Endothelial cell of umbilical vein (primary cell): Measurements from ENCODE around the gene NAAA. TPM values are rescaled to one million over a fixed set of nuclear protein-coding genes. Genes with fewer than 3 reads are reported as not detected.
A peak's percentile ranks its signal among the peaks of the same experiment; 100 is the strongest.

ENCODE experiments used
- BruUV-seq: library from RNA; stranded (reverse); fragments of 400-500 nt; replicated peaks from 2 replicates; lab custom pipeline; 2021; lab: Mats Ljungman, UMichigan
- CTCF ChIA-PET: fragments of 300-600, 350-600 bp; sonication (Branson Sonifier 250); formaldehyde crosslinking; loops from one replicate; lab custom pipeline; 2021; ENCODE audit warnings: antibody characterized with exemption, inconsistent platforms; lab: Charles Lee
- POLR2A ChIA-PET: fragments of 300-600, 350-600 bp; sonication (Branson Sonifier 250); formaldehyde crosslinking; loops from one replicate; lab custom pipeline; 2021; ENCODE audit warnings: antibody characterized with exemption, inconsistent platforms; lab: Charles Lee
- DNase-seq: peaks from one replicate; pipeline ENCODE4 v3.0.0-alpha.2; 2011; ENCODE audit warnings: low read depth, low spot score
- FAIRE-seq: peaks from 2 replicates; lab custom pipeline; 2011; peaks lifted over from hg19 to GRCh38; lab: Jason Lieb, UNC
- H2AFZ ChIP-seq: 2 replicates; pipeline ENCODE4 v1.6.0; 2012; ENCODE audit warnings: low read depth, low read length, control low read depth, inconsistent platforms
- H3K27ac ChIP-seq: 2 replicates; pipeline ENCODE4 v1.5.1; 2011; ENCODE audit warnings: low read depth, mild to moderate bottlenecking, control low read depth, low read length, moderate library complexity; ENCODE audit not compliant: insufficient read depth
- H3K27me3 ChIP-seq, 2 experiments: 2 replicates each; pipeline versions ENCODE4 v1.6.0 to v1.6.1; 2011; ENCODE audit warnings: low read length in 2 of 2, mixed read lengths in 1 of 2; ENCODE audit not compliant: control insufficient read depth in 2 of 2, insufficient read depth in 2 of 2
- H3K36me3 ChIP-seq, 2 experiments: 2 replicates in 1 of 2; 3 replicates in 1 of 2; pipeline ENCODE4 v1.5.1; 2011; ENCODE audit warnings: low read length in 2 of 2, mild to moderate bottlenecking in 1 of 2, moderate library complexity in 1 of 2; ENCODE audit not compliant: control insufficient read depth in 2 of 2, insufficient read depth in 2 of 2; ENCODE audit errors: extremely low read depth in 1 of 2
- H3K4me1 ChIP-seq: 3 replicates; pipeline ENCODE4 v1.5.1; 2011; ENCODE audit warnings: mild to moderate bottlenecking, low read length; ENCODE audit not compliant: control insufficient read depth, insufficient read depth; ENCODE audit errors: extremely low read depth
- H3K4me2 ChIP-seq: 2 replicates; pipeline ENCODE4 v1.6.1; 2011; ENCODE audit warnings: low read length, control low read depth, mixed read lengths; ENCODE audit not compliant: insufficient read depth
- H3K4me3 ChIP-seq, 3 experiments: fragments of 200-600 bp in 1 of 3; sonication (generic), shearing (Covaris generic) in 1 of 3; replicated peaks in 1 of 3; 2 replicates each; pipeline ENCODE4 v1.5.1; 2011 to 2016; ENCODE audit warnings: control low read depth in 3 of 3, low read length in 3 of 3, mild to moderate bottlenecking in 2 of 3, inconsistent platforms in 1 of 3, low read depth in 1 of 3, moderate library complexity in 1 of 3; ENCODE audit not compliant: insufficient read depth in 1 of 3
- H3K79me2 ChIP-seq: 2 replicates; pipeline ENCODE4 v1.6.0; 2012; ENCODE audit warnings: low read length, inconsistent platforms; ENCODE audit not compliant: control insufficient read depth, insufficient read depth
- H3K9ac ChIP-seq: replicated peaks from 2 replicates; pipeline ENCODE3; 2011; ENCODE audit warnings: low read length, control low read depth; ENCODE audit not compliant: insufficient read depth; ENCODE audit errors: extremely low read depth
- H3K9me1 ChIP-seq: replicated peaks from 3 replicates; pipeline ENCODE4 v1.6.0; 2011; ENCODE audit warnings: mild to moderate bottlenecking, low read length; ENCODE audit not compliant: control insufficient read depth, insufficient read depth; ENCODE audit errors: extremely low read depth
- H3K9me3 ChIP-seq: replicated peaks from 2 replicates; pipeline ENCODE4 v1.5.1; 2012; ENCODE audit warnings: low read length, inconsistent platforms; ENCODE audit not compliant: control insufficient read depth, insufficient read depth
- H4K20me1 ChIP-seq: replicated peaks from 2 replicates; pipeline ENCODE3; 2011; ENCODE audit warnings: mild to moderate bottlenecking, low read length; ENCODE audit not compliant: control insufficient read depth, insufficient read depth; ENCODE audit errors: extremely low read depth
- CTCF ChIP-seq, 2 donors: IDR thresholded peaks; 1 replicate in 1 of 2; 2 replicates in 1 of 2; pipeline ENCODE4 v1.5.1; 2011; ENCODE audit warnings: low read length in 2 of 2, mild to moderate bottlenecking in 2 of 2, moderate library complexity in 2 of 2, control low read depth in 1 of 2, inconsistent platforms in 1 of 2, low read depth in 1 of 2; ENCODE audit not compliant: insufficient read depth in 1 of 2; ENCODE audit errors: extremely low read depth in 1 of 2
- FOS ChIP-seq: IDR thresholded peaks from 2 replicates; pipeline ENCODE4 v1.6.1; 2011; ENCODE audit warnings: mild to moderate bottlenecking, low read length, moderate library complexity, borderline replicate concordance; ENCODE audit not compliant: insufficient read depth
- GATA2 ChIP-seq: IDR thresholded peaks from 2 replicates; pipeline ENCODE4 v1.7.0; 2011; ENCODE audit warnings: low read depth, mild to moderate bottlenecking, moderate library complexity, mixed read lengths, low read length; ENCODE audit not compliant: insufficient read length, insufficient read depth
- MYC ChIP-seq: IDR thresholded peaks from one replicate; pipeline ENCODE4 v1.6.1; 2011; ENCODE audit warnings: mild to moderate bottlenecking, low read depth, low read length
- dilution Hi-C: fragments of 300-500 bp; cut with MboI; formaldehyde crosslinking; loops from one replicate; pipeline ENCODE4 v1.15.0; 2019; ENCODE audit warnings: low sequenced_read_pairs; ENCODE audit not compliant: extremely low pct_ligation_motif_present
- intact Hi-C: fragments of 100-400 bp; cut with micrococcal nuclease; formaldehyde crosslinking; loops from one replicate; pipeline ENCODE4 v1.10.0; 2022
- polyA plus RNA-seq, 4 experiments: library from polyadenylated mRNA; depleted of rRNA in 3 of 4; stranded (reverse) in 3 of 4; unstranded in 1 of 4; fragments of >200 nt; gene quantifications; 2 replicates each; pipeline versions ENCODE4 v1.2.1 to v1.2.3, GENCODE V29; 2011 to 2012; ENCODE audit warnings: missing spikeins in 1 of 4
- total RNA-seq: library from RNA; stranded (reverse); gene quantifications from 2 replicates; pipeline ENCODE4 v1.2.3, GENCODE V29; 2021

Gene NAAA
- total and polyA plus RNA-seq, 2 donors (not counting 3 experiments of a cell fraction or from before 2014, with no cell fraction given): 15.3 to 24.4 TPM

DNA sequence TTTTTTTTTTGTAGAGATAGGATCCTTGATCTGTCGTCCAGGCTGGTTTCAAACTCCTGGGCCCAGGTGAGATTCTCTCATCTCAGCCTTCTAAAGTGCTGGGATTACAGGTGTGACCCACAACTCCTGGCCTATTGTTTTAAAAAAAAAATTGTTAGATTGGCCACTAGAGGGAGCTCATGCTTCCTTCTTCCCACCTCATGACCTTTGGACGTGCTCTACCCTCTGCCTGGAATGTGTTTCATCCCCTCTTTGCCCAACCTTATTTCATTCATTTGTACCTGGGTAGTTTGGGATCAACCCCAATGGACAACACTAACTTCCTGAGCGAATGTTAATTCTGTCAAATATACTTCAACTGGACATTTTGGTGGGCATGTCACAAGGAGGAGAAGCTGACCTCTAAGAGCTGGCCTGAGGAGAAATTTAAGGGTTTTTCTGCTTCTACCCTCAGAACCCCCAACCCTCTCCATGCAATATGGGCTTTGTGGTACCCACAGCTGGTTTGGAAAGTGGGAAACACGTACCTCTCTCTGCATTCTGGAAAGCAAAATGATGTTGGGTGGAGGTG is 45.0 kb downstream of the NAAA start:
- BruUV-seq: no TSS peak
- H2AFZ ChIP-seq: no peak overlapping the region
- no peaks in the 10 kb centered on the region for H3K9me1 ChIP-seq
- FAIRE-seq (peak; percentile 52), DNase-seq (peak; percentile 35)
- no peaks in the 10 kb centered on the region for H3K79me2 ChIP-seq
- no peak overlapping the region for H3K27ac ChIP-seq
- H3K4me2 ChIP-seq: no peak overlapping the region
- TF ChIP-seq FOS (no peak), GATA2 (no peak), MYC (no peak), CTCF (IDR thresholded peaks at IDR 0.05; ENCODE audit: extremely low read depth in 1 of 2, insufficient read depth in 1 of 2, low read depth in 1 of 2, low read length in 2 of 2) (peak; percentile 53 to 56)
- no peaks in the 10 kb centered on the region for H3K36me3 ChIP-seq
- no peaks in the 10 kb centered on the region for H4K20me1 ChIP-seq
- dilution Hi-C loops: no loop called here
- H3K4me1 ChIP-seq: no peaks in the 10 kb centered on the region
- CTCF ChIA-PET: interaction anchor here (0.6 to 5.6 kb wide), 33 partner anchors 9 to 304 kb away, joined by 3 to 82 read pairs (median 4); partner anchors contain the start of genes ART3 and NAAA
- no peak overlapping the region for H3K9ac ChIP-seq
- intact Hi-C loops: loop anchor here (1.0 to 5.0 kb wide), 2 partner anchors 44 to 171 kb away; no protein-coding TSS in a partner anchor
- no peak overlapping the region for H3K4me3 ChIP-seq
- no peaks in the 10 kb centered on the region for H3K9me3 ChIP-seq
- POLR2A ChIA-PET: no interaction called here
- H3K27me3 ChIP-seq: peaks cover 2 to 3% of the 10 kb centered on the region in 2 experiments

- intact Hi-C loops: no loop called here
- Histone ChIP-seq H3K79me2 (no peaks in the 10 kb centered on the region), H3K9ac (no peak overlapping the region), H3K36me3 (no peaks in the 10 kb centered on the region), H3K9me3 (no peaks in the 10 kb centered on the region), H4K20me1 (no peaks in the 10 kb centered on the region), H3K4me3 (no peak overlapping the region), H2AFZ (no peak overlapping the region), H3K27me3 (no peaks in the 10 kb centered on the region), H3K27ac (no peak overlapping the region), H3K4me2 (no peak overlapping the region), H3K9me1 (no peaks in the 10 kb centered on the region), H3K4me1 (no peaks in the 10 kb centered on the region)
- TF ChIP-seq CTCF (IDR thresholded peaks at IDR 0.05; ENCODE audit: extremely low read depth in 1 of 2, insufficient read depth in 1 of 2, low read depth in 1 of 2, low read length in 2 of 2) (peak in 1 of 2 donors; percentile 14), FOS (no peak)
- BruUV-seq: no TSS peak
- no peak for FAIRE-seq
- ChIA-PET CTCF (interaction anchor here (0.8 to 5.6 kb wide), 4 partner anchors 15 to 194 kb away, joined by 3 to 82 read pairs (median 3); no protein-coding TSS in a partner anchor), POLR2A (no interaction called here)
- no peak for DNase-seq
- dilution Hi-C loops: no loop called here
Measured at GRCh38 chr4:75892508-75892907, 48.3 kb downstream of the NAAA start.
